Skeletal muscle tissue (tissue), 4 donors: ENCODE measurements around the gene AKAP13. TPM values are rescaled to one million over a fixed set of nuclear protein-coding genes. Genes with fewer than 3 reads are reported as not detected.

ENCODE experiments used
- H3K27ac ChIP-seq: one replicate; pipeline ENCODE4 v1.7.0; 2013; ENCODE audit warnings: mild to moderate bottlenecking, low read depth, low read length, inconsistent platforms
- H3K27me3 ChIP-seq, 3 donors: one replicate each; pipeline ENCODE4 v1.7.0; 2013; ENCODE audit warnings: low read length in 3 of 3; ENCODE audit not compliant: control insufficient read depth in 3 of 3, insufficient read depth in 3 of 3
- H3K36me3 ChIP-seq, 3 donors: one replicate each; pipeline ENCODE4 v1.7.0; 2013; ENCODE audit warnings: low read length in 3 of 3; ENCODE audit not compliant: control insufficient read depth in 3 of 3, insufficient read depth in 3 of 3
- H3K4me1 ChIP-seq, 3 donors: one replicate each; pipeline ENCODE4 v1.7.0; 2013; ENCODE audit warnings: low read length in 3 of 3, mild to moderate bottlenecking in 3 of 3; ENCODE audit not compliant: control insufficient read depth in 3 of 3, insufficient read depth in 3 of 3
- H3K4me3 ChIP-seq, 3 donors: one replicate each; pipeline ENCODE4 v1.7.0; 2013; ENCODE audit warnings: low read length in 3 of 3
- H3K9ac ChIP-seq, 3 donors: one replicate each; pipeline ENCODE4 v1.7.0; 2013; ENCODE audit warnings: low read length in 3 of 3, mild to moderate bottlenecking in 3 of 3, moderate library complexity in 2 of 3, low read depth in 1 of 3
- H3K9me3 ChIP-seq, 3 donors: one replicate each; pipeline ENCODE4 v1.7.0; 2013; ENCODE audit warnings: low read length in 3 of 3; ENCODE audit not compliant: control insufficient read depth in 3 of 3
- total RNA-seq: library from RNA; depleted of rRNA; stranded (reverse); fragments of >200 nt; gene quantifications from one replicate; pipeline ENCODE4 v1.2.3, GENCODE V29; 2014
- donor health status: Osteomylitis.

Gene AKAP13
- total RNA-seq, 1 donor from 2014 or later = 129 TPM

- no peak overlapping the region for H3K27ac ChIP-seq
- no peaks in the 10 kb centered on the region for H3K9me3 ChIP-seq
- no peak overlapping the region for H3K4me3 ChIP-seq
- H3K4me1 ChIP-seq = peaks cover 2 to 17% (median 4%) of the 10 kb centered on the region in 3 donors
- no peak overlapping the region for H3K9ac ChIP-seq
- H3K36me3 ChIP-seq = no peaks in the 10 kb centered on the region
- H3K27me3 ChIP-seq = no peaks in the 10 kb centered on the region
Observed at GRCh38 chr15:85383470-85384148, 3.2 kb downstream of the AKAP13 start.

DNA sequence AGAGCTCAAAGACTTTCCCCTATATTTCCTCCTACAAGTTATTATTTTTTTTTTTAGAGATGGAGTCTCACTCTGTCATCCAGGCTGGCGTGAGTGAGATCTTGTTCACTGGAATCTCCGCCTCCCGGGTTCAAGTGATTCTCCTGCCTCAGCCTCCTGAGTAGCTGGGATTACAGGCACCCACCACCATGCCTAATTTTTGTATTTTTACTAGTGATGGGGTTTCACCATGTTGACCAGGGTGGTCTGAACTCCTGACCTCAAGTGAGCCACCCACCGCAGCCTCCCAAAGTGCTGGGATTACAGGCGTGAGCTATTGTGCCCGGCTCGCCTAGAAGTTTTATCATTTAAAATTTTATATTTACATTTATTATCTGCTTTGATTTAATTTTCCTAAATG, 5.9 kb downstream of the AKAP13 start:
- H3K9me3 ChIP-seq = no peaks in the 10 kb centered on the region
- H3K36me3 ChIP-seq = no peaks in the 10 kb centered on the region
- H3K27ac ChIP-seq = no peak overlapping the region
- no peak overlapping the region for H3K9ac ChIP-seq
- H3K4me1 ChIP-seq = peaks cover 8 to 20% (median 9%) of the 10 kb centered on the region in 3 donors
- no peak overlapping the region for H3K4me3 ChIP-seq
- H3K27me3 ChIP-seq = no peaks in the 10 kb centered on the region

DNA sequence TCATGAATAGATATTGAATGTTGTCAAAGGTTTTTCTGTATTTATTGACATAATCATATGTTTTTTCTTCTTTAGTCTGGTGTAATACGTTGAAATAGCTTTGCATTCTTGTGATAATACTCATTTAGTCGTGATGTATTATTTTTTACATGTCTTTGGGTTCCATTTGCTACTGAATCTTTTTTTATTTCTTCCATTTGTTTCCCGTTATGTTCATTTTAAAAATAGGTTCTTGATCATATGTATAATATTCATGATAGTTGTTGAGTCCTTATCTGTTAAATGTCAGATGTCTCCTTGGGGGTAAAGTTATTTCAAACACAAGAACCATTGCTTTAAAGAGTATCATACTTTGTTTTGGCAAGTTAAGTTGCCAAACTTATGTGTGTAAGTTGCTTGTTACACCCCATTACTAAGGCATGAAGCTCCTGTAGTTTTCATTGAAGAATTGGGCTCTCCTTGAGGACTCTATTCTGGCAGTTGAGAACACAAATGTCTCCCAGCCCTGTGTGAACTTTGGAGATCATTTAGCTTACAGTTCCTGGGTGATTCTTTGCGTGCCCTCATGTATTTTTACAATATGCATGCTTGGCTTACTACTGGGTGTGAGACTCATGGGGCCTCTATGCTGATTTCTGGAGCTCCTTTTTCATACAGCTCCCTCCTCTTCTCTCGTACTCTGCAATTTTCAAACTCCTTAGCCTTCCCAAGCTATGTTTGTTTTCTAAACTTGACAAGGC, 8.3 kb downstream of the AKAP13 start:
- Histone ChIP-seq H3K9ac (no peak overlapping the region), H3K27me3 (no peaks in the 10 kb centered on the region), H3K4me3 (no peak overlapping the region), H3K9me3 (no peaks in the 10 kb centered on the region), H3K4me1 (peaks cover 3 to 9% (median 7%) of the 10 kb centered on the region in 3 donors), H3K36me3 (no peaks in the 10 kb centered on the region), H3K27ac (no peak overlapping the region)

GRCh38 chr15:85389306-85389650, 8.9 kb downstream of the AKAP13 start:
- H3K9me3 ChIP-seq = no peaks in the 10 kb centered on the region
- H3K36me3 ChIP-seq = no peaks in the 10 kb centered on the region
- H3K4me1 ChIP-seq = peaks cover 6 to 11% (median 7%) of the 10 kb centered on the region in 3 donors
- no peaks in the 10 kb centered on the region for H3K27me3 ChIP-seq
- H3K27ac ChIP-seq = no peak overlapping the region
- no peak overlapping the region for H3K4me3 ChIP-seq
- H3K9ac ChIP-seq = no peak overlapping the region

GRCh38 chr15:85389772-85390171, 9.4 kb downstream of the AKAP13 start:
- H3K27me3 ChIP-seq = no peaks in the 10 kb centered on the region
- no peak overlapping the region for H3K4me3 ChIP-seq
- H3K4me1 ChIP-seq = peaks cover 10 to 16% (median 10%) of the 10 kb centered on the region in 3 donors
- H3K9ac ChIP-seq = no peak overlapping the region
- H3K27ac ChIP-seq = no peak overlapping the region
- no peaks in the 10 kb centered on the region for H3K9me3 ChIP-seq
- H3K36me3 ChIP-seq = no peaks in the 10 kb centered on the region

DNA sequence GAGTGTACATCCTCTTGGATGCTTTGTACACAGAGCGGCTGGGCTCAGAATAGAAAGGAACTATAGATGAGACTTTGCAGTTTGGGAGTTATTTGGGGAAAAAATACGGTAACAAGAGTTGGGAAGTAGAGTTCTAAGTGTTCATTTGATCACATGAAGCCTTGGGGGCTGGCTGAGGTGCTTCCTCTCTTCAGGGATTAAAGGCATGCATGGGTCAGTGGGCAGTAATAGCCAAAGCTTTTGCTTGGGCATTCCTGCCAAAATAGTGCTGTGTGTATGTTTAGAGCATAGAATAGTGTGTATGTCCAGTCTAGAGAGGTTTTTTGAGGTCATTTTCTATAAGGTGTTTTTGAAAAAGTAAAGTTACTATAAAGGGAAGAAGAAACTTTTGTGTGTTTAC, 12.8 kb downstream of the AKAP13 start:
- Histone ChIP-seq H3K9ac (no peak overlapping the region), H3K27ac (no peak overlapping the region), H3K4me3 (no peak overlapping the region), H3K27me3 (no peaks in the 10 kb centered on the region), H3K4me1 (peaks cover 10 to 16% (median 10%) of the 10 kb centered on the region in 3 donors), H3K36me3 (no peaks in the 10 kb centered on the region), H3K9me3 (no peaks in the 10 kb centered on the region)

- no peaks in the 10 kb centered on the region for H3K9me3 ChIP-seq
- H3K4me3 ChIP-seq = no peak overlapping the region
- H3K9ac ChIP-seq = no peak overlapping the region
- H3K27me3 ChIP-seq = no peaks in the 10 kb centered on the region
- H3K4me1 ChIP-seq = peaks cover 2 to 10% (median 7%) of the 10 kb centered on the region in 3 donors
- H3K36me3 ChIP-seq = no peaks in the 10 kb centered on the region
- no peak overlapping the region for H3K27ac ChIP-seq
Observed at GRCh38 chr15:85394554-85395333, 14.3 kb downstream of the AKAP13 start.

DNA sequence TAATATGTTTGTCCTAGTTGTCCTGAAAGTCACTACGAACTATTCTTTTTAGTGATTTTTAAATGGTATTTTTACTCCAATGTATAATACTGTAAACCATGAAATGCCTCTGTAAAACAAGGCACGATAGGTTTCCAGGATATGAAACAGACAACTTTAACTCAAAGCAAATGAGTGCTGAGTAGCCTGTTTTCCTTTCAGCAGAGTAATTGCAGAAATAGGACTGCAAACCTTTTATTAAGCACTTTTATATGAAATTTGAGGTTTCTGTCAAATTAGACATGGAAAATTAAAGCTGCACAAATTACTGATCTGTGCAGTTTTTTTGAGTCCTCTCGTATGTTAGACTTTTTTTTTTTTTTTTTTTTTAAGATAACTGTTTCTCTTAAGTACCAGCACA, 16.2 kb downstream of the AKAP13 start:
- Histone ChIP-seq H3K27ac (no peak overlapping the region), H3K4me1 (peaks cover 2 to 7% (median 6%) of the 10 kb centered on the region in 3 donors)

GRCh38 chr15:85397151-85397550, 16.7 kb downstream of the AKAP13 start:
- H3K27me3 ChIP-seq = no peaks in the 10 kb centered on the region
- H3K9ac ChIP-seq = no peak overlapping the region
- H3K4me3 ChIP-seq = no peak overlapping the region
- H3K36me3 ChIP-seq = no peaks in the 10 kb centered on the region
- H3K27ac ChIP-seq = no peak overlapping the region
- no peaks in the 10 kb centered on the region for H3K9me3 ChIP-seq
- H3K4me1 ChIP-seq = peaks cover 2 to 9% (median 7%) of the 10 kb centered on the region in 3 donors

More for the DNA sequence above, 16.2 kb downstream of the AKAP13 start:
- Histone ChIP-seq H3K27me3 (no peaks in the 10 kb centered on the region), H3K9me3 (no peaks in the 10 kb centered on the region), H3K4me3 (no peak overlapping the region), H3K9ac (no peak overlapping the region), H3K36me3 (no peaks in the 10 kb centered on the region)

DNA sequence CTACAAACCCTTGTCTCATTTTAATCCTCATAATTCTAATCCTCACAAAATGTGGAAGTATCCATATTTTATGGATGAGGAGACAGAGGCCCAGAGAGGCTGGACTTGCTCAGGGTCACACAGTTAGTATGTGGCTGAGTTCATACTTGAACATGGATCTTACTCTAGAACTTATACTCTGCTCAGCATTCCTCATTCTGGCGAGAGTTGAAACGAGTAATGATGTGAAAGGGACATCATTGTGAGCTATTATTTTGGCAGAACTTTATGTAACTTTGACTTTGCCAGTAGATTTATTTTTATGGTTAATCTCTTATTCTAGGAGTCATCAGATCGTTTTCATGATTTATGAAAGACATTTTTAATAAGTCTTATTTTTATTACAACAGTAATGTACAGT, 17.5 kb downstream of the AKAP13 start:
- Histone ChIP-seq H3K36me3 (no peaks in the 10 kb centered on the region), H3K4me1 (peaks cover 2 to 10% (median 7%) of the 10 kb centered on the region in 3 donors), H3K4me3 (no peak overlapping the region), H3K9ac (no peak overlapping the region), H3K9me3 (no peaks in the 10 kb centered on the region), H3K27me3 (no peaks in the 10 kb centered on the region), H3K27ac (no peak overlapping the region)
